Lung (tissue), 12 donors: ENCODE results near the gene ZNF334. TPM values are rescaled to one million over a fixed set of nuclear protein-coding genes. Genes with fewer than 3 reads are reported as not detected.

ENCODE experiments used
- ATAC-seq: fragments of 200-7000 bp; cut with Tn5 transposase; one replicate; pipeline ENCODE4 v1.9.1; 2020; ENCODE audit warnings: moderate number of reproducible peaks; ENCODE audit not compliant: insufficient read depth, low FRiP score
- DNase-seq, 3 donors: peaks; one replicate each; pipeline ENCODE4 v3.0.0-alpha.2; 2013 to 2017
- H3K27ac ChIP-seq, 2 donors: one replicate each; pipeline ENCODE4 v1.5.1; 2013; ENCODE audit warnings: mild to moderate bottlenecking in 2 of 2, moderate library complexity in 2 of 2, control low read depth in 1 of 2, inconsistent platforms in 1 of 2, low read depth in 1 of 2, low read length in 1 of 2
- H3K27me3 ChIP-seq, 3 donors: one replicate each; pipeline ENCODE4 v1.5.1; 2013; ENCODE audit warnings: low read length in 2 of 3; ENCODE audit not compliant: control insufficient read depth in 3 of 3, insufficient read depth in 3 of 3
- H3K36me3 ChIP-seq, 4 donors: one replicate each; pipeline ENCODE4 v1.5.1; 2013; ENCODE audit warnings: low read length in 4 of 4, mild to moderate bottlenecking in 1 of 4, moderate library complexity in 1 of 4; ENCODE audit not compliant: control insufficient read depth in 4 of 4, insufficient read depth in 4 of 4
- H3K4me1 ChIP-seq, 5 donors: one replicate each; pipeline ENCODE4 v1.5.1; 2013; ENCODE audit warnings: low read length in 5 of 5, mild to moderate bottlenecking in 2 of 5, moderate library complexity in 1 of 5; ENCODE audit not compliant: control insufficient read depth in 5 of 5, insufficient read depth in 5 of 5
- H3K4me3 ChIP-seq: one replicate; pipeline ENCODE4 v1.5.1; 2013; ENCODE audit warnings: mild to moderate bottlenecking, control low read depth, moderate library complexity
- H3K9ac ChIP-seq, 2 donors: one replicate each; pipeline ENCODE4 v1.5.1; 2013; ENCODE audit warnings: low read length in 2 of 2, control low read depth in 1 of 2; ENCODE audit not compliant: insufficient read depth in 1 of 2
- H3K9me3 ChIP-seq, 4 donors: one replicate each; pipeline ENCODE4 v1.5.1; 2013; ENCODE audit warnings: low read length in 3 of 4, mild to moderate bottlenecking in 1 of 4, moderate library complexity in 1 of 4; ENCODE audit not compliant: control insufficient read depth in 4 of 4, insufficient read depth in 3 of 4
- CTCF ChIP-seq: IDR thresholded peaks from 2 replicates; pipeline ENCODE4 v1.5.1; 2012; ENCODE audit warnings: mild to moderate bottlenecking; ENCODE audit errors: control extremely low read depth, extremely low read depth
- WGBS, 2 donors: extraction: QIAGEN DNeasy Blood & Tissue Kit; methylation state at CpG; one replicate each; pipeline ENCODE4 v1.1.7; 2013; 5-methylcytosine and 5-hydroxymethylcytosine counted together
- polyA plus RNA-seq, 2 donors: library from polyadenylated mRNA; stranded (reverse); fragments of 200-250 nt; gene quantifications; one replicate each; pipeline ENCODE4 v1.2.1, GENCODE V29; 2013
- total RNA-seq, 2 donors: library from RNA; depleted of rRNA in 1 of 2; stranded (reverse); fragments of >200 nt in 1 of 2; gene quantifications; one replicate each; pipeline ENCODE4 v1.2.1, GENCODE V29; 2014 to 2021
- donor health status: control.
- donor health status: control.
- donor health status: Bipolar disorder and iron deficiency.
- donor health status: healthy.
- donor health status: DM: yes; HTN: yes; CAD: no.

ZNF334 gene
- total and polyA plus RNA-seq, 4 donors, result 1.4 to 25.3 (median 5.3) TPM

- Histone ChIP-seq H3K27me3 (peaks cover 0 to 2% (median 0%) of the 10 kb centered on the region in 3 donors), H3K9ac (no peak overlapping the region), H3K4me3 (no peak overlapping the region), H3K27ac (no peak overlapping the region), H3K36me3 (no peaks in the 10 kb centered on the region), H3K9me3 (no peaks in the 10 kb centered on the region), H3K4me1 (no peaks in the 10 kb centered on the region)
- 85 to 94% methylated on average over 4 of the region's 4 CpGs for WGBS, 2 donors
- TF ChIP-seq CTCF, result no peak
- no peak for ATAC-seq
- no peak for DNase-seq
These were observed 49.5 kb downstream of the ZNF334 start for GRCh38 chr20:46463852-46464251.

- ATAC-seq (no peak), DNase-seq (no peak)
- H3K27me3 ChIP-seq, result peaks cover 0 to 7% (median 0%) of the 10 kb centered on the region in 3 donors
- WGBS, 2 donors, result 92 to 94% methylated on average over 3 of the region's 3 CpGs
- no peak overlapping the region for H3K27ac ChIP-seq
- no peak for TF ChIP-seq CTCF
- no peaks in the 10 kb centered on the region for H3K36me3 ChIP-seq
- no peak overlapping the region for H3K4me3 ChIP-seq
- H3K9ac ChIP-seq, result no peak overlapping the region
- no peaks in the 10 kb centered on the region for H3K4me1 ChIP-seq
- peaks cover 0 to 3% (median 0%) of the 10 kb centered on the region in 4 donors for H3K9me3 ChIP-seq
These were observed 51.6 kb downstream of the ZNF334 start for GRCh38 chr20:46461808-46462207.

- Histone ChIP-seq H3K27ac (no peak overlapping the region), H3K9me3 (peaks cover 0 to 10% (median 2%) of the 10 kb centered on the region in 4 donors), H3K4me3 (no peak overlapping the region), H3K36me3 (no peaks in the 10 kb centered on the region), H3K9ac (no peak overlapping the region), H3K4me1 (no peaks in the 10 kb centered on the region), H3K27me3 (peaks cover 0 to 7% (median 0%) of the 10 kb centered on the region in 3 donors)
- peak; percentile 59 to 72 (median 68) for DNase-seq
- WGBS, 2 donors, result 8 to 9% methylated on average over 36 of the region's 36 CpGs
- no peak for ATAC-seq
- TF ChIP-seq CTCF, result no peak
These were observed 54.3 kb downstream of the ZNF334 start for GRCh38 chr20:46458866-46459750.
